GM18868 (cell line): ENCODE measurements around the gene ZNF385C.
"Not testable (repeated sequence)": the region's sequence is repeated elsewhere in the genome, so short reads cannot be mapped to it uniquely, and the experiment has no call there.

Experiments used
- ATAC-seq: cut with Tn5 transposase; IDR thresholded peaks from one replicate; pipeline ENCODE4 v1.9.1; 2021; ENCODE audit warnings: mild to moderate bottlenecking, moderate library complexity; ENCODE audit not compliant: unreplicated experiment

Gene ZNF385C

DNA sequence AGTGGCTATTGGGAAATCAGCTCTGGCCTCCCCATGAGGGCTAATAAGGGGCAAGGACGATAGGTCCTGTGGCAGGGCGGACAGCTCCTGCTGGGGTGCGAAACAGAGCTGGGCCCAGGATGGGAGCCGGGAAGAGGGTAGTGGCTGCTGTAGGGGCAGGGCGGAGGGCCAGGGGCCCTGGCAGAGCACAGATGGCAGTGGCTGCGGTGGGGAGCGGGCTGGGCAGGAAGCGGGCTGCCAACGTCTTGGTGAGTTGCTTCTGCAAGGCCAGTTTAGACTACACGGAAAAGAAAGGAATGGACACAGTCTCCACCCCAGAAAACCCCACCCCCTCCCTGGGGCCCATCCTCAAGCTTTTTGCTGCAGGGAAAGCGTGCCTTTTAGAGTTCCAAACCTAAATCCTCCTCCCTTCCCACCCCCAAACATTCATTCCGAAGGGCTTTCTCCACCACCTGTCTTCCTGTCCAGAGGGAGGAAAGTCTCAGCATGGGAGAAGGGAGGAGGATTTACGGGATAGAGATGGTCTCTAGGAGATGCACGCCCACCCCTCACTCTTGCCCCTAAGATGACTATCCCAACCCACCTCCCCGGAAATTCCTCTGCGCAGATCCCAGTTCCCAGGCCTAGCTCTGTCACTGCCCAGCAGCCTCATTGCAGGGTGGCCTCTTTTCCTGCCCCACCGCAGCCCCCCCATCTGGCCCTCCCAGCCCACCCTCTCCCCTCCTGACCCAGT is 71.2 kb downstream of the ZNF385C start:
- ATAC-seq, result no peak

GRCh38 chr17:42025936-42026335 is 72.3 kb downstream of the ZNF385C start:
- no peak for ATAC-seq

DNA sequence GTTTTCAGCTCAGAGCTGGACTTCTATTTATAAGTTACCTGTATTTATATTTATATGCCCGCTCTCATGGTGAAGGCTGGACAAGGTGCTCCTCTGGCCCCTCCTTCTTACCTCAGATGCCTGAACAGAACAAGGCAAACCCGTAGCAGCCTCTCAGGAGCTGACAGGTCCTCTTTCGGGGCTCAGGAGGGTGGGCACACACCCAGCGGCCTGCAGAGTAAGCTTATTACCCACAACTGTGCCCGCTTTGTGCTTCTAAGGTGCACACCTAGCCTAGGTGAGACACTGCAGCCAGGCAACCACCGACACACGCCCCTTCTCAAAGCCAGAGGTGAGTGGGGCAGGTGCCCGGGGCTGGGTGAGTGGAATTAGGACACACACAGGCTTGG is 73.1 kb downstream of the ZNF385C start:
- ATAC-seq, result peak; percentile 10

DNA sequence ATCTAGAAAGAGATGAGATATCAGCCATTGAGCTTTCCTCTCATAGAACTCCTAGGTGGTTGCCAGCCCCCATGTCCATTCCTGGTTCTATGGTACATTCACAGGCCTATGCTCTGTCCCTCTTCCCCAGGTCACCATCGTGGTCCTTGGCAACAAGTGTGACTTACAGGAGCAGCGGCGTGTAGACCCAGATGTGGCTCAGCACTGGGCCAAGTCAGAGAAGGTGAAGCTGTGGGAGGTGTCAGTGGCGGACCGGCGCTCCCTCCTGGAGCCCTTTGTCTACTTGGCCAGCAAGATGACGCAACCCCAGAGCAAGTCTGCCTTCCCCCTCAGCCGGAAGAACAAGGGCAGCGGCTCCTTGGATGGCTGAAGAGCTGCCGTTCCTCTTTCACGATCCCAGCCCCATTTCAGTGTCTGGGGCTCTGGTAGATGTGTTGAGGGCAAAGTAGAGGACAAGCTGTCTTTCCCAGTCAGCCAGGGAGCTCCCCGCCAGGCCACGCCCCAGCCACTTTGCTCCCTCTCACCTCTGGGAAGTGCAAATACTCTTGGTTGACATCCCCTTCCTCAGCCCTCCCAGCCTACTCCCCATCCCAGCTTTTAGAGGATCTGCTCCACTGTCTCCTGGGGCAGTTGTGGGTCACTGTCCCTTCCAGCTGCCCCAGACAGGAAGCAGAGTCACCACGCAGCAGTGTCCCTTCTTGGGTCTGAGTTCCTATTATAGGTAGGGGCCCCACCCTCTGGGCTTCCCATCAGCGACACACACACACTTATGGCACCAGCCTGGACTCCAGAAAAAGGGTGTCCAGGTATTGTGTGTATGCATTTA is 74.5 kb downstream of the ZNF385C start:
- no peak for ATAC-seq

GRCh38 chr17:42020845-42021244 is 77.4 kb downstream of the ZNF385C start:
- ATAC-seq, result not testable (repeated sequence)

DNA sequence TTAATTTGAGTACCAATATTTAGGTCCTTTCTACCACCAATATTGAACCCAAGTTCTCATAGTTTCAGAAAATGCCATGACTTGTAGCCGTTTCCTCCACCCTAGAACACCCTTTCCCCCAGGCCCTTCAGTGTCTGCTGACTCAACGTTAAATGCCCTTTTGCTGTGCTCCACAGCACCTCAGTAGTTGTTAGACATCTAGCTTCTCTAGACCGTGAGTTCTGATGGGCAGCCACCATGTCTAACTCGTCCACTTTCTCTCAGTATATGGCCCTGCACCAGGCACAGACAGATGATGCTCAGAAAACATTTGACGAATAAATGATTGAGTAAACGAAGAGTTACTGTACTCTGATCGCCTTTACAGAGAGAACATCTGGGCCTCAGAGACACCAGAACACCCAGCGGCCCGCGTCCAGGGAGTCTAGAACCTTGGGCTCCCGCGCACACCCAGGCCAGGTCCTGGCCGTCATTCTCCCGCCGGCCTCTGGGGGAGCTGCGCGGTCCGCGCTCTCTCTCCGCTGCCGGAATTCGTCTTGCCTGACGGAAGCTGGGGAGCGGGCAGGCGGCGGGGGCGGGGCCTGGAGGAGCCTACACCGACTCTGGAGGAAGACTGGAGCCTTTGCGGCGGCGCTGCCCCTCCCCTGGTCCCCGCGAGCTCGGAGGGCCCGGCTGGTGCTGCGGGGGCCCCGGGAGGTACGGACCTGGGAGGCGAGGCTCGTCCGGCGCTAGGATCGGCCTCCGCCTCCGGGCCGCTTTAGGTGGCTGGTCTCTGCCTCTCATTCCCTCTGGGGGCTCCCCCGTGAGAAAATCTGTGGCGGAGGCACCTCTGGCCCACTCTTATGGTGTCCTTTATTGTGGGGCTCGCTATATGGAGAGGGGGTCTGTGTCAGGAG is 78.5 kb downstream of the ZNF385C start, which contains the start of gene NKIRAS2:
TSS of gene NKIRAS2 (plus strand) at position 582 of the 896 bp plus-strand sequence. CDS start 1,488 bp downstream, outside the sequence.
- peak; percentile 58 for ATAC-seq

DNA sequence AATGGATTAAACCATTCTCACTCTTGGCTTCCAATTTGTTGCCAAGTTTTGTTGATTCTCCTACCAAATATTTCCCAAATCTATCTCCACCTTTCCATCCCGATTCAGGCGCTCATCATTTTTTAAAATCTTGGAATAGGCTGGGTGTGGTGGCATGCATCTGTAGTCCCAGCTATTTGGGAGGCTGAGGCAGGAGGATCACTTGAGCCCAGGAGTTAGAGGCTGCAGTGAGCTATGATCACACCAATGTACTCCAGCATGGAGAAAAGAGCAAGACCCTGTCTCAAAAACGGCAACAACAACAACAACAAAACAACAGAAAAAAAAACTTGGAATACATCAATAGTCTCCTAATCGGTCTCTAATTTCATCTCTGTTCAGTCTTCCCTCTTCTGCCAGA is 79.3 kb downstream of the ZNF385C start:
- no peak for ATAC-seq

DNA sequence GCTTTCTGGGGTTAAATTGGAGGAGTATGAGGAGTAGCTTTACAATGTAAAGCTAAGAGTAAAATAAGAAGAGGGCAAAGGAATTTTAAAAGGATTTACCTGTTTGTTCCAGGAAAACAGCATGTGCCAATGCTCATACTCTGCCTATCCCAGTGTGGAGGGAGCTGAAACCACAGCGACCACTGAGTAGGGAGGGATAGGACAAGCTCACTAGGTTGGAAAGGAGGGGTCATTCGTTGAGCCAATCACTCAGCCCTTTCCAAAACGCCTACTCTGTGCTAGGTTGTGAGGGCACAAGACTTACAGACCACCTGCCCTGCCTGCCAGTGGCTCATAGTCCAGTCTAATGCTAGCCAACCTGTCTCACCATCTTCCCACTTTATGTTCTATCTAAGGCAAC is 79.9 kb downstream of the ZNF385C start:
- ATAC-seq, result no peak

GRCh38 chr17:42017866-42018200 is 80.4 kb downstream of the ZNF385C start:
- ATAC-seq, result peak; percentile 5

DNA sequence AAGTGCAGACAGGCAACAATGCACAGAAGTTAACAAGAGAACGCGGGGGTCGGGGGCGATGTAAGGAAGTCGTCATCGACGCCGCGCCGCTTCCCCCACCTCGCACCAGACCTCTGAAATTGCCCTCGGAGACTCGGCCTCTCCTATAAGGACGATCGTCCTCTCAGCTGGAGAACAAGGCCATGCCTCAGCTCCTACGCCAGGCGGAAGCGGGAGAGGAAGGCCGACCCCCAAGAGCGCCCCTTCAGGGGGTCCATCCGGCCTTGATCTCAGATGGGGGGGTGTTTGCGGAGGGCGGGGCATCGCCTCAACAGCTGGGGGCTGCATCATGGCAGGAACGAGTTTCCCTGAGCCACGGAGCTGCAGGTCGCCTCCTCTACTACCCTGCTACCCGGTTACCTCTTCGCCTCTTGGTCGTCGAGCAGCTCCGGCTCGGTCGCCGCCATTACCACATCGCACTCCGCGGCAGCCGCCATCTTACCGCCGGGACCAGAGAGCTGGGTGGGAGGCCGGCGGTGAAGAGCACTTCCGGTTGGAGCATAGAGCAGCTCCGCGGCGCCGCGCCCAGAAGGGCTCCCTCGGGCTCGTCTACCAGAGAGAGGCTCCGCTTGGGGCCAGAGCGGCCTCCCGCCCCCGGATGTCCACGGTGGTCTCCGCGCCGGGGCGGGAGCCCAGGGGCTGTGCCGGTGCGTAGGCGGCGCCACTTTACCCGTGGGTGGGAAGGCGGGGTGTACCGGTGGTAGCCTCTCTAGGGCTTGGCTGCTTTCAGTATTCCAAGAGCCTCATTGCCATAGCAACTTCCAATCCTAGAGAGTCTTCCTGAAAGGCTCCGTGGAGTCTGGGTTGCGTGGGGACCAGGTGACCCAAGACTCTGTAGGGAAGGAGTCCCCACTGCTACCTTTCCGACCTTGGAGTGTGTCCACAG is 81.1 kb downstream of the ZNF385C start, which contains the start of gene DNAJC7:
TSS of gene DNAJC7 (minus strand) at position 499 of the 925 bp plus-strand sequence. CDS start at position 476, 23 bp downstream.
- peak; percentile 82 for ATAC-seq

DNA sequence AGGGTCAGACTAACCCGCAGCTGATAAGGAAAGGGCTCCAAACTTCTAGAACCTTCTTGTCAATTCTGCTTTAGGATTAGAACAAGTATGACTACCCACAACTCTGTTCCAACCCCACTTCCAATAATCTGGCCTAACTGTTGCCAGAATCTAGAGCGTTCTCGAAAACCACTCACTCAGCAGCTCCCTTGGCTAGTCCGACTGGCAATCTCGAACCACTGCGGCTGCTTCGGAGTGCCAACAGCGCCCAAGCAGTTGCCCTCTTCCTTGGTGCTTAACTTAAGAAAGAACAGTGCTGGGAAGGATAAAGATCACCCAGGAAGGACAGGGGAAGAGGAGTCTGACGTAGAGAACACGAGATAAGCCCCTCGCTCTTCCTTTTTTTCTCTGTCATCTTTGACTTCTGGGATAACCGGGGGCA is 81.9 kb downstream of the ZNF385C start:
- no peak for ATAC-seq

- ATAC-seq, result not testable (repeated sequence)
Observed at GRCh38 chr17:42013740-42014139, 84.5 kb downstream of the ZNF385C start.

GRCh38 chr17:42012363-42012762 is 85.9 kb downstream of the ZNF385C start:
- not testable (repeated sequence) for ATAC-seq

- ATAC-seq, result no peak
Observed at GRCh38 chr17:42010898-42011516, 87.3 kb downstream of the ZNF385C start.

DNA sequence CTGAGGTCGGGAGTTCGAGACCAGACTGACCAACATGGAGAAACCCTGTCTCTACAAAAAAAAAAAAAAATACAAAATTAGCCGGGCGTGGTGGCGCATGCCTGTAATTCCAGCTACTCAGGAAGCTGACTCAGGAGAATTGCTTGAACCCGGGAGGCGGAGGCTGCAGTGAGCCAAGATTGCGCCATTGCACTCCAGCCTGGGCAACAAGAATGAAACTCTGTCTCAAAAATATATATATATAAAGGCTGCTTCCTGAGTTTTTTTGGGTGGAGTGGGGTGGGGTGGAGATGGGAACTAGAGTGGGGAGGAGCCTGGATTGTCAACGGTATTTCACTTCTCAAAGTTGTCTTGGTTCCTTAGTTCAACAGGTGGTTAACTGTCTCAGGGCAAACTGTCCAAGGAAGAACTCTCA is 88.0 kb downstream of the ZNF385C start:
- ATAC-seq, result not testable (repeated sequence)

DNA sequence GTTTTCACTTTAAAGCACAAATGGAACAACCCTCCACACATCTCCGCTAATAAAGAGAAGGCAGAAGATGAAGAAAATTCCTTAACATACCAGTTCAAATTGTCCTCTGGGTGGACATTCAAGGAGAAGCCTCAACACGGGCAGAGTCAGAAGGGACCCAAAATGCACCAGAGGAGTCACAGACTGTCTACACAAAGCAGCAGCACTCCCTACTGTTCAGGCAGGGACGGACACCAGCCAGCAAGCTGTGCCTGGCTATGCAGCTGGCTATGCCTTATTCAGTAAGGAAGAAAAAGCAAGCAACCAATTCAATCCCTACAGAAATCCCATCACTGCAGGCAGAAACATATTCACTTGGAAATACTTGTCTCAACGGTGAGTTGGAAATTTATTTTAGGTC is 89.1 kb downstream of the ZNF385C start:
- ATAC-seq, result no peak

DNA sequence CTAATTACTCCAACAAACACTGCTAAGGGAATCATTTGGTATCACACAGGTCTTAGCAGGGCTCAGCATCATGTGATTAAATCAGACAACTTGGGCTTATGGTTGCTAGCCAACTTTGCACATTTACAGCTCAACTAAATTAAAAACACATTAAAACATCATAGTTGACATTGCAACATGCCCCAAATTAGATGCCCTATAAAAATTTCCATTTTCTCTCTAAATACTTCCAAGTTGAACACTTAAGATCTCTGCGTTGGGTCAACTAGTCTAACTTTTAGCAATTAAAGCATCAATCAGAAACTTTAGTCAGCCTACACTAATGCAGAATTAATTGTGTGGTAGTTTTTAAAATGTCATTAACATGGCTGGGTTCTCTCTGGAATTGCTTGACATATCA is 93.1 kb downstream of the ZNF385C start:
- no peak for ATAC-seq

GRCh38 chr17:42002792-42003301 is 95.4 kb downstream of the ZNF385C start:
- no peak for ATAC-seq

GRCh38 chr17:42002175-42002791 is 96.0 kb downstream of the ZNF385C start:
- ATAC-seq, result no peak
